ENCODE data around the gene CD200R1L.

CD200R1L gene

GRCh38 chr3:112813016-112813415 is 33.6 kb downstream of the CD200R1L start:
- H3K27me3 ChIP-seq: no peaks in the 10 kb centered on the region
- peak overlapping the region; percentile 74 for H3K27ac ChIP-seq
- no peak overlapping the region for H3K4me3 ChIP-seq (ENCODE audit: low read depth in 1 of 2, low read length in 1 of 2)
- H3K4me1 ChIP-seq (ENCODE audit: control insufficient read depth in 1 of 2, insufficient read depth in 1 of 2, low read depth in 1 of 2, low read length in 1 of 2): peaks cover 11 to 18% of the 10 kb centered on the region in 2 experiments
- no peaks in the 10 kb centered on the region for H3K36me3 ChIP-seq
- H3K9me3 ChIP-seq: no peaks in the 10 kb centered on the region
- TF ChIP-seq, protein P1, sequence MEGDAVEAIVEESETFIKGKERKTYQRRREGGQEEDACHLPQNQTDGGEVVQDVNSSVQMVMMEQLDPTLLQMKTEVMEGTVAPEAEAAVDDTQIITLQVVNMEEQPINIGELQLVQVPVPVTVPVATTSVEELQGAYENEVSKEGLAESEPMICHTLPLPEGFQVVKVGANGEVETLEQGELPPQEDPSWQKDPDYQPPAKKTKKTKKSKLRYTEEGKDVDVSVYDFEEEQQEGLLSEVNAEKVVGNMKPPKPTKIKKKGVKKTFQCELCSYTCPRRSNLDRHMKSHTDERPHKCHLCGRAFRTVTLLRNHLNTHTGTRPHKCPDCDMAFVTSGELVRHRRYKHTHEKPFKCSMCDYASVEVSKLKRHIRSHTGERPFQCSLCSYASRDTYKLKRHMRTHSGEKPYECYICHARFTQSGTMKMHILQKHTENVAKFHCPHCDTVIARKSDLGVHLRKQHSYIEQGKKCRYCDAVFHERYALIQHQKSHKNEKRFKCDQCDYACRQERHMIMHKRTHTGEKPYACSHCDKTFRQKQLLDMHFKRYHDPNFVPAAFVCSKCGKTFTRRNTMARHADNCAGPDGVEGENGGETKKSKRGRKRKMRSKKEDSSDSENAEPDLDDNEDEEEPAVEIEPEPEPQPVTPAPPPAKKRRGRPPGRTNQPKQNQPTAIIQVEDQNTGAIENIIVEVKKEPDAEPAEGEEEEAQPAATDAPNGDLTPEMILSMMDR (IDR thresholded peaks at IDR 0.05): no peak

- Histone ChIP-seq H3K4me3 (ENCODE audit: low read depth in 1 of 2, low read length in 1 of 2) (no peak overlapping the region), H3K27ac (no peak overlapping the region), H3K9me3 (no peaks in the 10 kb centered on the region), H3K4me1 (ENCODE audit: control insufficient read depth in 1 of 2, insufficient read depth in 1 of 2, low read depth in 1 of 2, low read length in 1 of 2) (peaks cover 11 to 18% of the 10 kb centered on the region in 2 experiments), H3K27me3 (no peaks in the 10 kb centered on the region), H3K36me3 (no peaks in the 10 kb centered on the region)
- TF ChIP-seq, protein P1 (IDR thresholded peaks at IDR 0.05): no peak
Observed at GRCh38 chr3:112811917-112812660, 34.6 kb downstream of the CD200R1L start.

DNA sequence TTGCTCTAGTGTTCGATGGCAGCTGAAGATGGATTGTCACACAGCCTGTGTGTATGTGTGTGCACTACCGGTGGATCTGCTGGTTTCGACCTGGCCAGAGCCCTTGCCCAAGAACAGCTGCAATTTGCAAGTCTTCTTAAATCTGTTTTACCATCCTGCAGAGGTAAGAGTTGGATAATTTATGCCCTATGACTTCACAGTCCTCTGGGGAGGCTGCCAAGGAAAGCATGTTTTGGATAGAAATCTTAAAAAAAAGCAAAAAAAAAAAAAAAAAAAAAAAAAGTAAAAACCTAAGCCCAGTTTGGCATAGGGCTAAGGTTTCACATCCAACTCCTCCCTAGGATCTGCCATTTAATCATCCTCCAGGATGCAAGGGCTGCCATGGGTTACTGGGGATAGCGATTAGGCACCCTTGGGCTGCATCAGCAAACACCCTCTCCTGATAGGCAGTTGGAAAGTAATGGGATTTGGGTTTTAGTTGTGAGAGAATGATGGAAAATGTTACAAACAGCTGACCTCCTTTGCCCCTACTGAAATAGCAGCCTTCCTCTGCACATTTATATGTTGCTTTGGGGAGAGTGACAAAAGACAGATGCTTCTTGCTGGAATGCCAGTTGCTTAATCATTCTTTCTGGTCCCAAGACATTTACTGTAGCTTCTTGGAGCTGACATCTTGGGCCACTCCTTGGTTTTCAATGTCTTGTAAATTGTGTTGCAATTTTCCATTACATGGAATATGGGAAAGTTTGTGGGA is 35.4 kb downstream of the CD200R1L start:
- H3K27me3 ChIP-seq: no peaks in the 10 kb centered on the region
- peaks cover 11 to 18% of the 10 kb centered on the region in 2 experiments for H3K4me1 ChIP-seq (ENCODE audit: control insufficient read depth in 1 of 2, insufficient read depth in 1 of 2, low read depth in 1 of 2, low read length in 1 of 2)
- no peak overlapping the region for H3K4me3 ChIP-seq (ENCODE audit: low read depth in 1 of 2, low read length in 1 of 2)
- no peaks in the 10 kb centered on the region for H3K36me3 ChIP-seq
- TF ChIP-seq, protein P1 (IDR thresholded peaks at IDR 0.05): no peak
- H3K9me3 ChIP-seq: no peaks in the 10 kb centered on the region
- H3K27ac ChIP-seq: no peak overlapping the region

GRCh38 chr3:112810561-112810960 is 36.1 kb downstream of the CD200R1L start:
- Histone ChIP-seq H3K27me3 (no peaks in the 10 kb centered on the region), H3K4me3 (ENCODE audit: low read depth in 1 of 2, low read length in 1 of 2) (no peak overlapping the region), H3K4me1 (ENCODE audit: control insufficient read depth in 1 of 2, insufficient read depth in 1 of 2, low read depth in 1 of 2, low read length in 1 of 2) (peaks cover 11 to 18% of the 10 kb centered on the region in 2 experiments), H3K36me3 (no peaks in the 10 kb centered on the region), H3K9me3 (no peaks in the 10 kb centered on the region), H3K27ac (no peak overlapping the region)
- TF ChIP-seq, protein P1 (IDR thresholded peaks at IDR 0.05): no peak

GRCh38 chr3:112808136-112808535 is 38.5 kb downstream of the CD200R1L start:
- Histone ChIP-seq H3K27me3 (no peaks in the 10 kb centered on the region), H3K4me3 (ENCODE audit: low read depth in 1 of 2, low read length in 1 of 2) (no peak overlapping the region), H3K9me3 (no peaks in the 10 kb centered on the region), H3K4me1 (ENCODE audit: control insufficient read depth in 1 of 2, insufficient read depth in 1 of 2, low read depth in 1 of 2, low read length in 1 of 2) (peaks cover 0 to 4% of the 10 kb centered on the region in 2 experiments), H3K36me3 (no peaks in the 10 kb centered on the region), H3K27ac (no peak overlapping the region)
- TF ChIP-seq, protein P1 (IDR thresholded peaks at IDR 0.05): no peak

Data from neutrophil (primary cell).